Lower leg skin (tissue), 3 donors: ENCODE data around the gene PRKCE.

Experiments used
- CTCF ChIP-seq, 3 donors: fragments of 450-650 bp; IDR thresholded peaks; one replicate each; pipeline ENCODE4 v1.5.1; 2016; ENCODE audit warnings: antibody characterized with exemption in 3 of 3, mild to moderate bottlenecking in 3 of 3, moderate library complexity in 2 of 3
- POLR2A ChIP-seq, 2 donors: fragments of 450-650 bp; IDR thresholded peaks; one replicate each; pipeline ENCODE4 v1.6.1; 2016 to 2017; ENCODE audit warnings: antibody characterized with exemption in 2 of 2, mild to moderate bottlenecking in 1 of 2, moderate library complexity in 1 of 2

- TF ChIP-seq CTCF (IDR thresholded peaks at IDR 0.05), result no peak
- TF ChIP-seq POLR2A (IDR thresholded peaks at IDR 0.05), result no peak
Measured at GRCh38 chr2:46098621-46099062, 447.2 kb downstream of the PRKCE start.
